ENCODE measurements around the gene FAM117A. TPM values are rescaled to one million over a fixed set of nuclear protein-coding genes. Genes with fewer than 3 reads are reported as not detected.

Gene FAM117A
- total and polyA plus RNA-seq, 2 of the 4 experiments (the other 2 are of a cell fraction) = 0.72 to 3.4 TPM

DNA sequence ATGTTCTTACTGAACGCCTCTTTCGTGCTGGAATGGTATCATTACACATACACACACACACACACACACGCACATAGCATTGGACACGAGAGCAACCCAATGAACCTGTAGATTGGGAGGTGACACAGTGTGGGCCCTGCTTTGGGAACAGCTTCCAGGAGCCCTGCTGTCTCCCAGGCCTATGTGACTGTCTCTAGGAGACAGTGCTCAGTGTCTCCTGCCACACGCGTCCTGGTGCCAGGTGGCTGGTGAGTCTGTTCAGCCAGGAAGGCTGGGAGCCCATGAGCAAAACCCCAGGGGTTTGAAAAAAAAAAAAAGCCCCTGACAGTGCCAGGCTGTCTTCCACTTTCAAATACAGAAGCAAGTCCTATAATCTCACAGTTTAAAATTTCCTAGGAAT is 83.6 kb downstream of the FAM117A start:
- intact Hi-C loops (cut with micrococcal nuclease) = no loop called here
- Histone ChIP-seq H3K4me3 (ENCODE audit: insufficient read depth, low read depth, low read length) (no peak overlapping the region), H3K18ac (ENCODE audit: low read depth, low read length) (no peak overlapping the region), H2AK5ac (ENCODE audit: low read depth, low read length) (no peak overlapping the region), H4K8ac (ENCODE audit: low read depth in 2 of 2, low read length in 2 of 2) (no peak overlapping the region), H3K4me2 (ENCODE audit: low read depth, low read length) (no peak overlapping the region), H2BK20ac (ENCODE audit: low read depth, low read length) (no peak overlapping the region), H2BK15ac (ENCODE audit: low read depth, low read length) (no peak overlapping the region), H4K20me1 (ENCODE audit: insufficient read depth, low read length) (peaks cover 17% of the 10 kb centered on the region; the same call in 1 of the 2 replicates), H2AFZ (replicated peaks; ENCODE audit: low read length, poor library complexity) (no peak overlapping the region), H2BK120ac (ENCODE audit: low read depth, low read length) (no peak overlapping the region), H3K79me1 (ENCODE audit: low read depth in 1 of 2, low read length in 2 of 2) (peaks cover 11 to 20% of the 10 kb centered on the region in 2 experiments), H3K4ac (ENCODE audit: low read depth, low read length) (no peak overlapping the region), H3K14ac (replicated peaks; ENCODE audit: low read depth, low read length) (no peak overlapping the region), H3K27ac (ENCODE audit: insufficient read depth, low read length) (no peak overlapping the region), H3K9ac (ENCODE audit: low read depth, low read length) (no peak overlapping the region), H2AK9ac (replicated peaks; ENCODE audit: low read depth, low read length, poor library complexity) (no peak overlapping the region), H3K36me3 (ENCODE audit: control insufficient read depth, insufficient read depth, low read length) (no peaks in the 10 kb centered on the region), H4K91ac (ENCODE audit: insufficient read depth, low read depth, low read length) (no peak overlapping the region), H3K23ac (ENCODE audit: low read depth, low read length) (no peak overlapping the region), H3K9me3 (ENCODE audit: control insufficient read depth, insufficient read depth, low read length) (no peaks in the 10 kb centered on the region), H3K27me3 (ENCODE audit: control insufficient read depth, insufficient read depth, low read length) (peaks cover 13% of the 10 kb centered on the region), H3K4me1 (ENCODE audit: control insufficient read depth, insufficient read depth, low read length) (peaks cover 4% of the 10 kb centered on the region; the same call in 1 of the 2 replicates), H3K56ac (ENCODE audit: extremely low read depth, insufficient read depth, low read length) (no peak overlapping the region), H3K9me1 (ENCODE audit: insufficient read depth, low read length) (peaks cover 2% of the 10 kb centered on the region; the same call in 1 of the 2 replicates), H2BK5ac (ENCODE audit: low read depth, low read length, poor library complexity, severe bottlenecking) (no peak overlapping the region), H4K5ac (ENCODE audit: low read depth, low read length) (no peak overlapping the region)
- in situ Hi-C loops (cut with MboI; ENCODE audit: low sequenced_read_pairs) = no loop called here
- ATAC-seq (ENCODE audit: low read depth) (no peak), DNase-seq (no peak)
- dilution Hi-C loops (cut with HindIII; ENCODE audit: low sequenced_read_pairs, unreplicated experiment) = no loop called here
- CTCF ChIA-PET = no interaction called here
- no CpG with 5 or more reads among the region's 6 CpGs for whole genome bisulfite sequencing, 2 experiments (ENCODE audit: extremely low coverage in 2 of 2, insufficient read length in 1 of 2)
- TF ChIP-seq SMC3 (IDR thresholded peaks at IDR 0.05; ENCODE audit: low read depth, low read length) (no peak), NFE2L2 (IDR thresholded peaks at IDR 0.05; ENCODE audit: low read depth, low read length) (no peak), RCOR1 (IDR thresholded peaks at IDR 0.05; ENCODE audit: insufficient replicate concordance, low read length) (no peak)
- TF ChIP-seq, protein P1, sequence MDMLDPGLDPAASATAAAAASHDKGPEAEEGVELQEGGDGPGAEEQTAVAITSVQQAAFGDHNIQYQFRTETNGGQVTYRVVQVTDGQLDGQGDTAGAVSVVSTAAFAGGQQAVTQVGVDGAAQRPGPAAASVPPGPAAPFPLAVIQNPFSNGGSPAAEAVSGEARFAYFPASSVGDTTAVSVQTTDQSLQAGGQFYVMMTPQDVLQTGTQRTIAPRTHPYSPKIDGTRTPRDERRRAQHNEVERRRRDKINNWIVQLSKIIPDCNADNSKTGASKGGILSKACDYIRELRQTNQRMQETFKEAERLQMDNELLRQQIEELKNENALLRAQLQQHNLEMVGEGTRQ (IDR thresholded peaks at IDR 0.05; ENCODE audit: low read depth, low read length) = no peak
- BruUV-seq (replicated peaks) = no TSS peak
- POLR2A ChIA-PET (ENCODE audit: unreplicated experiment) = no interaction called here
